SK-N-SH treated with all-trans-retinoic acid at 6 μM for 48 hours (cell line): Measurements from ENCODE around the gene RNPEPL1.

Experiments used
- TOX ChIP-seq: fragments of 250-450 bp; sonication (Bioruptor Pico); IDR thresholded peaks from 2 replicates; pipeline ENCODE4 v1.8.0; 2021; ENCODE audit warnings: mild to moderate bottlenecking, moderate library complexity, borderline replicate concordance
- ZFP3 ChIP-seq: fragments of 250-450 bp; sonication (Bioruptor Pico); IDR thresholded peaks from 2 replicates; pipeline ENCODE4 v1.5.0; 2020; ENCODE audit warnings: mild to moderate bottlenecking, moderate library complexity

DNA sequence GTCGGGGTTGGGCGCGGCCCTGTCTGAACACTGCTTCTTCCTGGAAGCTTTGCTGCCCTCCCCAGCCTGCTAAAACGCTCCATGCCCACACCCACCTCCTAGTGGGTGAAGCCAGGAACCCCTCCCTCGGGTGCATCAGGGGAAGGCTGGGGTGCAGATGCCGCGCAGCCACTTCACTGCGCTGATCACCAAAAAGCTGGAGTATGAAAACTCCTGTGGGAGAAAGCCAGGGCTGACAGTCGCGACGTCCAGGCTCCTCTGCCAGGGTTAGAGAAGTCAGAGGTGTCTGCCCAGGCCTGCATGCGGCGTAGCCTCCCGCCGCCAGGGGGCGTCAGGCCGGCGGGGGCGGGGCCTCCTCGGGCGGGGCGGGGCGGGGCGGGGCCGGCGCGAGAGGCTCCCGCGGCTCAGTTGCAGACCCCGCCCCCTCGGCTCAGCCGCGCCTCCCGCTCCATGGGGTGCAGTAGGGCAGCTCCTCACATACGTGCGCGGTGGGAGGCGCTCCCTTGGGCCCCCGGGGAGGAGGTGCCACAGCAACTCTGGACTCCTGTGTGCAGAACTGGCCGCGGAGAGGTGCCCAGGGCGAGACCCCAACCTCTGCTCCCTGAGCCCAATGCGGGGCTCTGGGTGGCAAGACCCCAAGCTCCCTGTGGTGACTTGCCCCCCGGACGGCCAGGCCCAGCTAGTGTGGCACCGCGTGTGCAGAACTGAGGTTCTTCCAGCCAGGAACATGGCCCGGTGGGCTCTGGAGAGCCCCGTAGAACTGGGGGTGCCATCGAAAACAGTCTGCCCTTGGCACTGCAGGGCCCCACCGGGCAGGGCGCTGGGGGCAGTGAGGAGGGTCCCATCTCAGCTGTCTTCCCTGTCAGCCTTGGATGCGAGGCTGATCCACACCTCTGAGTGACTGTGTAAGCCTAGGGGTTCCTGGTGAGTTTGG lies 1.8 kb upstream of the RNPEPL1 start:
- TF ChIP-seq TOX (CRISPR knock-in tag): no peak
- TF ChIP-seq ZFP3 (CRISPR knock-in tag): no peak
